Dedifferentiated amniotic fluid mesenchymal stem cell (primary cell): Measurements from ENCODE around the gene NEDD9.

Experiments
- DNase-seq: peaks from one replicate; pipeline ENCODE4 v3.0.0-alpha.2; 2016; ENCODE audit errors: extremely low spot score

NEDD9 gene

GRCh38 chr6:11232193-11232769 lies at the start of gene NEDD9:
TSS of gene NEDD9 (minus strand) at chr6:11232668. CDS start at chr6:11232515, 153 bp downstream.
- peak; percentile 97 for DNase-seq

- DNase-seq = no peak
Measured at GRCh38 chr6:11282245-11282644, 49.8 kb upstream of the NEDD9 start.

- DNase-seq = no peak
Measured at GRCh38 chr6:11280394-11280793, 47.9 kb upstream of the NEDD9 start.

GRCh38 chr6:11279284-11279689 lies 46.8 kb upstream of the NEDD9 start:
- no peak for DNase-seq

GRCh38 chr6:11278207-11278559 lies 45.7 kb upstream of the NEDD9 start:
- DNase-seq = no peak

GRCh38 chr6:11277275-11278206 lies 45.1 kb upstream of the NEDD9 start:
- no peak for DNase-seq

- DNase-seq = no peak
Measured at GRCh38 chr6:11276911-11277274, 44.4 kb upstream of the NEDD9 start.

GRCh38 chr6:11276228-11276627 lies 43.8 kb upstream of the NEDD9 start:
- no peak for DNase-seq

- DNase-seq = no peak
Measured at GRCh38 chr6:11275598-11275997, 43.1 kb upstream of the NEDD9 start.

GRCh38 chr6:11273406-11274065 lies 41.1 kb upstream of the NEDD9 start:
- no peak for DNase-seq

- no peak for DNase-seq
Measured at GRCh38 chr6:11272491-11273192, 40.2 kb upstream of the NEDD9 start.

- peak; percentile 39 for DNase-seq
Measured at GRCh38 chr6:11271228-11272020, 39.0 kb upstream of the NEDD9 start.

- DNase-seq = no peak
Measured at GRCh38 chr6:11270030-11271027, 37.9 kb upstream of the NEDD9 start.

- no peak for DNase-seq
Measured at GRCh38 chr6:11268978-11269377, 36.5 kb upstream of the NEDD9 start.

GRCh38 chr6:11266926-11267325 lies 34.5 kb upstream of the NEDD9 start:
- DNase-seq = no peak

- DNase-seq = no peak
Measured at GRCh38 chr6:11265932-11266331, 33.5 kb upstream of the NEDD9 start.

- no peak for DNase-seq
Measured at GRCh38 chr6:11264100-11264499, 31.6 kb upstream of the NEDD9 start.

- no peak for DNase-seq
Measured at GRCh38 chr6:11263291-11263775, 30.9 kb upstream of the NEDD9 start.

GRCh38 chr6:11262242-11262641 lies 29.8 kb upstream of the NEDD9 start:
- DNase-seq = no peak
